ENCODE measurements around the gene CYP51A1.
"Not testable (repeated sequence)": the region's sequence is repeated elsewhere in the genome, so short reads cannot be mapped to it uniquely, and the experiment has no call there.

The CYP51A1 gene

DNA sequence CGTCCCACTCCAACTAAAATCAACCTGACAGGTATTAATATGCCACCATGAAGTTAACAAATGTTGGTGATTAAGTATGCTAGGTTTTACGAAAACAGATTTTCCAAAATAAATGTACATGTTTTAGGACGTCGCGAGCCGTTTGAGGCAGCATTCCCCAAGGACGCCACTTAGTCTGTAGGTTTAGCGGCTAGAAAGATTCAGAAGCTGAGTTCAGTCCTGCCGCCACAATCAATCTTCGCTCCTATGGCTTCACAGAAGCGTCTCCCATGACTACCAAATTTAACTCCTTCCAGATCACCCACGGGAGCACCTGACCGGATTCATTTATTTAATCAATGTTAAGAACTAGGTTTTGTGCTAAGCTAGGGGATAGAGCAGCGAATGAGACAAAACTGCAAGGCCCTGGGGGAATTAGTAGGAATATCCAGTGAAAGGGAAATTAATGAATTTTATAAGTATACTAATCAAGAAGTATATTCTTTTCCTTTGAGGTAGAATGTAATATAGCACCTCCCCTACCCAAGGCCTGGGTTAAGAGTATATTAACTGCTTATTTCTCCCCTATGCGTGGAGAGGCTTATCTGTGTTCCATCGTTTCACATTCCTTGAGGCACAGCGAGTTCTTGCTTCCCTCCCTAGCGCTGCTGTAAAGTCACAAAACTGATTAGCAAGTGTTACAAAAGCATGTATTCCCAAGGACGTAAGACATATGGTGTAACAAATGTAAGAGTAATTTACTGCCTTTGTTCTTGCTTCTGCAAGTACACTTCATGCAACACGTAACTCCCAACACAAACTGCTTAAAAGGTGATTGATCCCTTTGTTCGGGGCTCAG, 994 bp upstream of the CYP51A1 start:
- Mint-ChIP-seq H3K4me3 (peak overlapping the region; percentile 92 to 99), H3K27ac (peak overlapping the region; percentile 99), H3K27me3 (no peaks in the 10 kb centered on the region), H3K4me1 (peaks cover 28% of the 10 kb centered on the region), H3K9me3 (no peaks in the 10 kb centered on the region)
- ATAC-seq, result no peak
- DNase-seq, result peak in 1 of 2 donors; percentile 8

- Mint-ChIP-seq H3K27ac (peak overlapping the region; percentile 99), H3K27me3 (no peaks in the 10 kb centered on the region), H3K9me3 (no peaks in the 10 kb centered on the region), H3K4me3 (peak overlapping the region; percentile 92 to 99), H3K4me1 (peaks cover 28% of the 10 kb centered on the region)
- peak; percentile 52 for ATAC-seq
- peak; percentile 70 to 74 for DNase-seq
Observed at GRCh38 chr7:92133737-92134270, 473 bp downstream of the CYP51A1 start.

DNA sequence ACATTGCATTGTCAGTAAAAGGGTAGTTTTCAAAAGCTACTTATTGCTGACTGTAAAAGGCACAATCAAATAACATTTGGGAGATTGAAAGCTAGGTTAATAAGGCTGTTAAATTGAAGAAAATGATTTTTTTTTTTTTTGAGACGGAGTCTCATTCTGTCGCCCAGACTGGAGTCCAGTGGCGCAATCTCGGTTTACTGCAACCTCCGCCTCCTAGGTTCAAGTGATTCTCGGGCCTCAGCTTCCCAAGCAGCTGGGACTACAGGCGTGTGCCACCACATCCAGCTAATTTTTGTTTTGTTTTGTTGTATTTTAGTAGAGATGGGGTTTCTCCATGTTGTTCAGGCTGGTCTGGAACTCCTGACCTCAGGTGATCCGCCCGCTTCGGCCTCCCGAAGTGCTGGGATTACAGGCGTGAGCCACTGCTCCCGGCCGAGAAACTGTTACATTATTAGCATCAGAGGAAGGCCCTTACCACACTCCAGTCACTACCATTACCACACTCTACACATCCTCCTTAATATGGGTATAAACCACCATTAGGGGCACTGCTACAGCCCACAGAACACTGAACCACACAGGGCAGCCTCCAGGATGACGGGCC, 1.0 kb downstream of the CYP51A1 start:
- H3K4me1 Mint-ChIP-seq, result peaks cover 28% of the 10 kb centered on the region
- DNase-seq, result no peak
- no peaks in the 10 kb centered on the region for H3K9me3 Mint-ChIP-seq
- peak overlapping the region; percentile 92 to 99 for H3K4me3 Mint-ChIP-seq
- peak overlapping the region; percentile 99 for H3K27ac Mint-ChIP-seq
- H3K27me3 Mint-ChIP-seq, result no peaks in the 10 kb centered on the region
- peak; percentile 57 for ATAC-seq

- H3K27me3 Mint-ChIP-seq, result no peaks in the 10 kb centered on the region
- H3K9me3 Mint-ChIP-seq, result no peaks in the 10 kb centered on the region
- H3K4me3 Mint-ChIP-seq, result no peak overlapping the region
- H3K4me1 Mint-ChIP-seq, result peaks cover 28% of the 10 kb centered on the region
- DNase-seq (no peak), ATAC-seq (no peak)
- no peak overlapping the region for H3K27ac Mint-ChIP-seq
Observed at GRCh38 chr7:92131764-92132330, 2.4 kb downstream of the CYP51A1 start.

DNA sequence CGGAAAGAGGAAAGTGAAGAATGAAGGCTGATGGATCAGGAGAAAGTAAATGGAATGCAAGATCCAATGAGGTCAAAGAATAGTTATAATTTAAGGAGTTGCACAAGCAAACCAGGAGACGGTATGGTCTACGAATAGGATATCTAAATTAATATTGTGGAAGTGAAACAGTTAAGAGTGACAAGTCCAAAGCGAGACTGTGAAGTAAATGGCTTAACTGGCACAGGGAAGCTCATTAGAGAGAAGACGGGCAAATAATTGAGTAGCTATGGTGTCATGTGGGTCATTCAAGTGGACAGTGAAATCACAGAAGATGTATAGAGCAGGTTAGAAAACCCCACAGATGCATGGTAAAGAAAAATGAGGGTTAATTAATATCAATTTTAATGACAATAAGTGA, 3.2 kb downstream of the CYP51A1 start:
- ATAC-seq (no peak), DNase-seq (no peak)
- Mint-ChIP-seq H3K27me3 (no peaks in the 10 kb centered on the region), H3K4me3 (no peak overlapping the region), H3K4me1 (peaks cover 27% of the 10 kb centered on the region), H3K27ac (no peak overlapping the region), H3K9me3 (no peaks in the 10 kb centered on the region)

DNA sequence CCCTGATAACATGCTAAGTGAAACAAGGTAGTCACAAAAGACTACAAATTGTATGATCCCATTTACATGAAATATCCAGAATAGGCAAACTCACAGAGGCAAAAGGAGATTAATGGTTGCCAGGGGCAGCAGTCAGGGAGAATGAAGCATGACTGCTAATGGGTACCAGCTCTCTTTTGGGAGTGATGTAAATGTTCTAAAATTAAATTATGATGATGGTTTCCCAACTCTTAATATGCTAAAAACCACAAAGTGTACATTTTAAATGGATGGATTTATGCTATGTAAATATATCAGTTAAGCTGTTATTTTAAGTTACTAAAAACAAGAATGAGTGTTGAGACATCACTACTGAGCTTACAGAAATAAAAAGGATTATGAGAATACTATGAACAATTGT, 12.6 kb downstream of the CYP51A1 start:
- ATAC-seq (no peak), DNase-seq (no peak)
- H3K4me1 Mint-ChIP-seq, result peaks cover 10% of the 10 kb centered on the region
- no peak overlapping the region for H3K4me3 Mint-ChIP-seq
- H3K9me3 Mint-ChIP-seq, result no peaks in the 10 kb centered on the region
- no peak overlapping the region for H3K27ac Mint-ChIP-seq
- H3K27me3 Mint-ChIP-seq, result no peaks in the 10 kb centered on the region

- no peak overlapping the region for H3K4me3 Mint-ChIP-seq
- no peaks in the 10 kb centered on the region for H3K27me3 Mint-ChIP-seq
- H3K27ac Mint-ChIP-seq, result peak overlapping the region in 1 of 2 donors; percentile 56
- ATAC-seq (no peak), DNase-seq (no peak)
- H3K4me1 Mint-ChIP-seq, result peaks cover 10% of the 10 kb centered on the region
- H3K9me3 Mint-ChIP-seq, result no peaks in the 10 kb centered on the region
Observed at GRCh38 chr7:92119213-92119759, 15.0 kb downstream of the CYP51A1 start.

GRCh38 chr7:92116949-92117348, 17.3 kb downstream of the CYP51A1 start:
- Mint-ChIP-seq H3K27ac (peak overlapping the region in 1 of 2 donors; percentile 33), H3K4me1 (peaks cover 10% of the 10 kb centered on the region), H3K4me3 (no peak overlapping the region), H3K27me3 (no peaks in the 10 kb centered on the region), H3K9me3 (no peaks in the 10 kb centered on the region)
- DNase-seq (no peak), ATAC-seq (no peak)

DNA sequence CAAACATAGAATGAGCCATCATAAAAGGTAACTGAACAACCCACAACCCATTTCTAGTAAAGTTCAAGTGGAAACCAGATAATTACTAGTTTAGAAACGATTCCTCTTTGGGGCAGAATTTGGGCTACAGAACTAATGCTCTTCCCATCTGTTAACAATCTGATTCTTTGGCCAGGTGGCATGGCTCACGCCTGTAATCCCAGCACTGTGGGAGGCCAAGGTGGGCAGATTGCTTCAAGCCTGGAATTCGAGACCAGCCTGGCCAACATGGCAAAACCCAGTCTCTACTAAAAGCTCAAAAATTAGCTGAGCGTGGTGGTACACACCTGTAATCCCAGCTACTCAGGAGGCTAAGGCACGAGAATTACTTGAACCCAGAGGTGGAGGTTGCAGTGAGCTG, 18.5 kb downstream of the CYP51A1 start:
- peaks cover 9% of the 10 kb centered on the region for H3K4me1 Mint-ChIP-seq
- H3K4me3 Mint-ChIP-seq, result no peak overlapping the region
- H3K27me3 Mint-ChIP-seq, result no peaks in the 10 kb centered on the region
- H3K9me3 Mint-ChIP-seq, result no peaks in the 10 kb centered on the region
- H3K27ac Mint-ChIP-seq, result no peak overlapping the region
- DNase-seq, result no peak
- ATAC-seq, result no peak

GRCh38 chr7:92110857-92111256, 23.4 kb downstream of the CYP51A1 start:
- Mint-ChIP-seq H3K27ac (no peak overlapping the region), H3K9me3 (no peaks in the 10 kb centered on the region), H3K27me3 (no peaks in the 10 kb centered on the region), H3K4me3 (no peak overlapping the region), H3K4me1 (no peaks in the 10 kb centered on the region)
- DNase-seq (no peak), ATAC-seq (no peak)

DNA sequence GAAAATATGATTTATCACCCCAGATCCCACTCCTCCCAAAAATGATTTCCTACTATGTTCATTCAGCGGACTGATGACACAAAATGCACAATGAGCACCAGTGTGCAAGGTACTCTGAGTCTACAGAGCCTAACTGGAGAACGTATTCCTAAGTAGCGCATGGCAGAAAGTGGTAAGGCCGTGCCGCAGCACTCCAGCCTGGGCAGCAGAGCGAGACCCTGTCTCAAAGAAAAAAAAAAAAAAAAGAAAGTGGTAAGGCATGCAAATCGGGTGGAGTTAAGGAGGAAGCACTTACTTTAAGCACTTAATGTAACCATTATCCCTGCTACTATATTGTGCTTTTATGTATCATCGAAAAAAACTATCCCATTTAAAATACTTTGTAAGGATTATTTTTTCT, 25.5 kb downstream of the CYP51A1 start:
- Mint-ChIP-seq H3K4me3 (no peak overlapping the region), H3K27ac (peak overlapping the region in 1 of 2 donors; percentile 16), H3K4me1 (no peaks in the 10 kb centered on the region), H3K9me3 (no peaks in the 10 kb centered on the region), H3K27me3 (no peaks in the 10 kb centered on the region)
- ATAC-seq (no peak), DNase-seq (no peak)

GRCh38 chr7:92102862-92103261, 31.4 kb downstream of the CYP51A1 start:
- not testable (repeated sequence) for DNase-seq, H3K27ac Mint-ChIP-seq, H3K4me1 Mint-ChIP-seq, H3K9me3 Mint-ChIP-seq, H3K4me3 Mint-ChIP-seq, H3K27me3 Mint-ChIP-seq, ATAC-seq

GRCh38 chr7:92100534-92100933, 33.7 kb downstream of the CYP51A1 start:
- DNase-seq (no peak), ATAC-seq (no peak)
- no peaks in the 10 kb centered on the region for H3K4me1 Mint-ChIP-seq
- no peaks in the 10 kb centered on the region for H3K27me3 Mint-ChIP-seq
- H3K27ac Mint-ChIP-seq, result no peak overlapping the region
- no peaks in the 10 kb centered on the region for H3K9me3 Mint-ChIP-seq
- H3K4me3 Mint-ChIP-seq, result no peak overlapping the region

DNA sequence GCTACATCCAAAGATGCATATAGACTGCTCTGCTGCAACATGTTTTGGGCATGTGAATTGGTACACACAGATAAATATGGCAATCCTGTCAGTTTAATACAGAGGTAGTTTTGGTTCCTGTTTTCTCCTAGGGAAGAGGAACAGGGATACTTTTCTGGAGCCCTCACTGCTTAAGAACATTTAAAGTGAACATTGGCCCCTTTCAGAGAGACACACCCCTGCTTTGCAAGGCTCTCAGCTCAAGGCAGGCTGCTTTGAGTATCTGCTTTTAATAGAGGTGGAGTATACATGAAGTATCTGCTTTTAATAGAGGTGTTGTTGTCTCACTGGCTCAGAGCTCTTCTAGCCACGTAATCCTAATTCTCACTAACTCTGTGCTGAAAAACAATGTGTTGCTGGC, 38.9 kb downstream of the CYP51A1 start:
- no peak for DNase-seq
- Mint-ChIP-seq H3K27ac (no peak overlapping the region), H3K4me1 (no peaks in the 10 kb centered on the region), H3K4me3 (no peak overlapping the region), H3K27me3 (no peaks in the 10 kb centered on the region), H3K9me3 (no peaks in the 10 kb centered on the region)
- ATAC-seq, result no peak

GRCh38 chr7:92092210-92092609, 42.1 kb downstream of the CYP51A1 start:
- no peak for DNase-seq
- no peak for ATAC-seq
- H3K27me3 Mint-ChIP-seq, result no peaks in the 10 kb centered on the region
- no peak overlapping the region for H3K27ac Mint-ChIP-seq
- no peaks in the 10 kb centered on the region for H3K4me1 Mint-ChIP-seq
- no peak overlapping the region for H3K4me3 Mint-ChIP-seq
- H3K9me3 Mint-ChIP-seq, result no peaks in the 10 kb centered on the region

DNA sequence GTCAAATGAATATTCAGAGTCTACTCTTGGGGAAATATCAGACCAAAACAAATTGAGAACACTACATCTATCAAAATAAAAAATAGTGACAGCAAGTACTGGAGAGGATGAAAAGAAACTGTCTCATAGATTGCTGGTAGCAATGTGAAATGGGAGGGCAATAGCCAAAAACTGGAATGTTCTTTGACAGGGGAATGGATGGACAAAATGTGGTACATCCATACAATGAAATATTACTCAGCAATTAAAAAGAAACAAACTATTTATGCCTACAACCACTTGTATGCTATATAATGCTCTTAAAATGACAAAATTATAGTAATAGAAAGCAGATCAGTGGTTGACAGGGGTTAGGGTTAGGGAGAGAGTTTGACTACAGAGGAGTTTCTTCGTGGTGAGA, 46.0 kb downstream of the CYP51A1 start:
- Mint-ChIP-seq H3K9me3 (no peaks in the 10 kb centered on the region), H3K4me3 (no peak overlapping the region), H3K4me1 (no peaks in the 10 kb centered on the region), H3K27ac (no peak overlapping the region), H3K27me3 (no peaks in the 10 kb centered on the region)
- ATAC-seq, result no peak
- no peak for DNase-seq

All from stimulated activated naive CD8-positive, alpha-beta T cell treated with anti-CD3 and anti-CD28 coated beads, Interleukin-15, amount 100 ng/mL, for 72 hours (primary cell).